CD14-positive monocyte (primary cell): ENCODE data around the gene ELMO2. TPM values are rescaled to one million over a fixed set of nuclear protein-coding genes. Genes with fewer than 3 reads are reported as not detected.

Source experiments
- DNase-seq, 3 donors: peaks; one replicate each; pipeline ENCODE4 v3.0.0-alpha.2; 2011 to 2022
- H2AFZ ChIP-seq: 2 replicates; pipeline ENCODE4 v1.6.0; 2012; ENCODE audit warnings: mild to moderate bottlenecking, low read depth, low read length, inconsistent platforms; ENCODE audit not compliant: insufficient read depth, poor library complexity, severe bottlenecking
- H3K27ac ChIP-seq, 2 donors: 1 replicate in 1 of 2; 2 replicates in 1 of 2; pipeline ENCODE4 v1.5.1; 2012 to 2013; ENCODE audit warnings: low read length in 2 of 2, control low read depth in 1 of 2, inconsistent platforms in 1 of 2, low read depth in 1 of 2, mild to moderate bottlenecking in 1 of 2
- H3K27me3 ChIP-seq, 2 donors: one replicate each; pipeline versions ENCODE4 v1.6.0 to v1.6.1; 2011 to 2013; ENCODE audit warnings: low read length in 2 of 2; ENCODE audit not compliant: control insufficient read depth in 2 of 2, insufficient read depth in 2 of 2
- H3K36me3 ChIP-seq, 2 donors: replicated peaks in 1 of 2; 1 replicate in 1 of 2; 2 replicates in 1 of 2; pipeline versions ENCODE4 v1.5.1 to v1.6.1; 2012 to 2013; ENCODE audit warnings: low read length in 2 of 2, control low read depth in 1 of 2, inconsistent platforms in 1 of 2, mild to moderate bottlenecking in 1 of 2; ENCODE audit not compliant: insufficient read depth in 2 of 2, control insufficient read depth in 1 of 2
- H3K4me1 ChIP-seq, 2 donors: 1 replicate in 1 of 2; 2 replicates in 1 of 2; pipeline versions ENCODE4 v1.5.1 to v1.6.1; 2012 to 2013; ENCODE audit warnings: low read length in 2 of 2, control low read depth in 1 of 2, inconsistent platforms in 1 of 2, mild to moderate bottlenecking in 1 of 2, moderate library complexity in 1 of 2; ENCODE audit not compliant: insufficient read depth in 2 of 2, control insufficient read depth in 1 of 2
- H3K4me2 ChIP-seq: replicated peaks from 2 replicates; pipeline ENCODE3; 2012; ENCODE audit warnings: low read length, moderate library complexity, mild to moderate bottlenecking; ENCODE audit not compliant: poor library complexity, severe bottlenecking; ENCODE audit errors: extremely low read depth
- H3K4me3 ChIP-seq, 3 experiments: fragments of 200-600 bp in 1 of 3; sonication (generic) in 1 of 3; replicated peaks in 1 of 3; 1 replicate in 2 of 3; 2 replicates in 1 of 3; pipeline ENCODE4 v1.5.1; 2011 to 2013; ENCODE audit warnings: low read length in 3 of 3, mild to moderate bottlenecking in 3 of 3, control low read depth in 2 of 3, low read depth in 2 of 3, inconsistent platforms in 1 of 3, moderate library complexity in 1 of 3
- H3K79me2 ChIP-seq: 2 replicates; pipeline ENCODE4 v1.6.0; 2012; ENCODE audit warnings: mild to moderate bottlenecking, control low read depth, inconsistent platforms, low read length, moderate library complexity; ENCODE audit not compliant: insufficient read depth
- H3K9ac ChIP-seq: 2 replicates; pipeline ENCODE4 v1.6.0; 2017; ENCODE audit warnings: low read length, mild to moderate bottlenecking; ENCODE audit not compliant: insufficient read depth, poor library complexity, severe bottlenecking
- H3K9me3 ChIP-seq, 2 donors: replicated peaks in 1 of 2; 1 replicate in 1 of 2; 2 replicates in 1 of 2; pipeline versions ENCODE4 v1.5.1 to v1.6.1; 2012 to 2013; ENCODE audit warnings: low read length in 2 of 2, control low read depth in 1 of 2; ENCODE audit not compliant: control insufficient read depth in 1 of 2, insufficient read depth in 1 of 2
- H4K20me1 ChIP-seq: 2 replicates; pipeline ENCODE4 v1.6.0; 2012; ENCODE audit warnings: mild to moderate bottlenecking, low read length, control low read depth, moderate library complexity; ENCODE audit not compliant: insufficient read depth
- H3K27ac Mint-ChIP-seq, 7 donors: one replicate each; pipeline ENCODE4 v1.8.0; 2020; ENCODE audit warnings: mild to moderate bottlenecking in 7 of 7, mixed read lengths in 7 of 7, moderate library complexity in 6 of 7, inconsistent platforms in 2 of 7
- H3K27me3 Mint-ChIP-seq, 3 donors: one replicate each; pipeline ENCODE4 v1.8.0; 2021 to 2022; ENCODE audit warnings: low read depth in 3 of 3, mild to moderate bottlenecking in 3 of 3, mixed read lengths in 3 of 3, moderate library complexity in 3 of 3, inconsistent platforms in 1 of 3
- H3K36me3 Mint-ChIP-seq, 2 donors: one replicate each; pipeline ENCODE4 v1.8.0; 2020; ENCODE audit warnings: mixed read lengths in 2 of 2, inconsistent platforms in 1 of 2, mild to moderate bottlenecking in 1 of 2
- H3K4me1 Mint-ChIP-seq: one replicate; pipeline ENCODE4 v1.8.0; 2020; ENCODE audit warnings: mild to moderate bottlenecking, mixed read lengths
- H3K4me3 Mint-ChIP-seq, 2 donors: one replicate each; pipeline ENCODE4 v1.8.0; 2020; ENCODE audit warnings: mild to moderate bottlenecking in 2 of 2, mixed read lengths in 2 of 2, moderate library complexity in 1 of 2
- H3K9me3 Mint-ChIP-seq, 7 donors: one replicate each; pipeline ENCODE4 v1.8.0; 2020 to 2022; ENCODE audit warnings: mixed read lengths in 7 of 7, mild to moderate bottlenecking in 6 of 7, moderate library complexity in 6 of 7, inconsistent platforms in 2 of 7
- CTCF ChIP-seq: fragments of 200-600 bp; IDR thresholded peaks from one replicate; pipeline ENCODE4 v1.8.0; 2022; ENCODE audit warnings: antibody characterized with exemption, mild to moderate bottlenecking
- WGBS: methylation state at CpG from one replicate; pipeline ENCODE4 v1.1.5; 2013; ENCODE audit warnings: missing lambda C conversion rate; ENCODE audit not compliant: insufficient coverage; 5-methylcytosine and 5-hydroxymethylcytosine counted together
- intact Hi-C, 2 donors: fragments of 100-400 bp; cut with micrococcal nuclease; formaldehyde crosslinking; loops; one replicate each; pipeline versions ENCODE4 v1.15.0 to v1.15.1; 2023
- polyA plus RNA-seq, 3 donors: library from polyadenylated mRNA; depleted of rRNA in 1 of 3; unstranded in 2 of 3; stranded (reverse) in 1 of 3; fragments of 300-500 nt in 2 of 3; fragments of >200 nt in 1 of 3; fragmentation: Illumina TruSeq in 2 of 3; gene quantifications; 1 replicate in 2 of 3; 2 replicates in 1 of 3; pipeline ENCODE4 v1.2.3, GENCODE V29; 2012 to 2021

ELMO2 gene
- polyA plus RNA-seq, 3 donors = 35.3 to 53.1 (median 42.3) TPM

GRCh38 chr20:46324379-46324778, 82.0 kb downstream of the ELMO2 start:
- DNase-seq = no peak
- Mint-ChIP-seq H3K9me3 (no peaks in the 10 kb centered on the region), H3K27me3 (peaks cover 11 to 21% (median 11%) of the 10 kb centered on the region in 3 donors), H3K36me3 (no peaks in the 10 kb centered on the region), H3K4me3 (no peak overlapping the region), H3K27ac (no peak overlapping the region), H3K4me1 (no peaks in the 10 kb centered on the region)
- Histone ChIP-seq H3K4me1 (no peaks in the 10 kb centered on the region), H3K4me3 (no peak overlapping the region), H2AFZ (no peak overlapping the region), H3K27me3 (peaks cover 0 to 3% of the 10 kb centered on the region in 2 donors), H3K9me3 (no peaks in the 10 kb centered on the region), H4K20me1 (no peaks in the 10 kb centered on the region), H3K36me3 (no peaks in the 10 kb centered on the region), H3K9ac (no peak overlapping the region), H3K27ac (no peak overlapping the region), H3K4me2 (no peak overlapping the region), H3K79me2 (no peaks in the 10 kb centered on the region)
- WGBS = no CpG with 5 or more reads among the region's 7 CpGs
- no peak for TF ChIP-seq CTCF
- intact Hi-C loops = no loop called here

- intact Hi-C loops = no loop called here
- Mint-ChIP-seq H3K36me3 (no peaks in the 10 kb centered on the region), H3K27ac (no peak overlapping the region), H3K4me3 (no peak overlapping the region), H3K27me3 (peaks cover 12 to 28% (median 14%) of the 10 kb centered on the region in 3 donors), H3K9me3 (no peaks in the 10 kb centered on the region), H3K4me1 (no peaks in the 10 kb centered on the region)
- Histone ChIP-seq H4K20me1 (no peaks in the 10 kb centered on the region), H3K27me3 (peaks cover 0 to 3% of the 10 kb centered on the region in 2 donors), H3K9ac (no peak overlapping the region), H3K4me2 (no peak overlapping the region), H3K9me3 (no peaks in the 10 kb centered on the region), H3K4me3 (no peak overlapping the region), H3K27ac (no peak overlapping the region), H3K4me1 (no peaks in the 10 kb centered on the region), H3K79me2 (no peaks in the 10 kb centered on the region), H3K36me3 (no peaks in the 10 kb centered on the region), H2AFZ (no peak overlapping the region)
- 78% methylated on average over 9 of the region's 10 CpGs for WGBS
- DNase-seq = no peak
- no peak for TF ChIP-seq CTCF
Observed at GRCh38 chr20:46323557-46323956, 82.9 kb downstream of the ELMO2 start.
